Endodermal cell (in vitro differentiated cells): Measurements from ENCODE around the gene PRR3. TPM values are rescaled to one million over a fixed set of nuclear protein-coding genes. Genes with fewer than 3 reads are reported as not detected.
A peak's percentile ranks its signal among the peaks of the same experiment; 100 is the strongest.

ENCODE experiments used
- DNase-seq: peaks from one replicate; pipeline ENCODE4 v3.0.0-alpha.2; 2017
- H3K27ac ChIP-seq: 2 replicates; pipeline ENCODE4 v1.5.1; 2013; ENCODE audit warnings: mild to moderate bottlenecking, low read depth, low read length, moderate library complexity
- H3K27me3 ChIP-seq: 2 replicates; pipeline ENCODE4 v1.6.1; 2013; ENCODE audit warnings: mild to moderate bottlenecking, low read length, moderate library complexity; ENCODE audit not compliant: insufficient read depth, control insufficient read depth, poor library complexity, severe bottlenecking
- H3K36me3 ChIP-seq: 2 replicates; pipeline ENCODE4 v1.7.0; 2013; ENCODE audit warnings: mild to moderate bottlenecking, low read length, moderate library complexity; ENCODE audit not compliant: control insufficient read depth, insufficient read depth
- H3K4me1 ChIP-seq: one replicate; pipeline ENCODE4 v1.7.0; 2013; ENCODE audit warnings: low read length; ENCODE audit not compliant: control insufficient read depth, insufficient read depth
- H3K4me3 ChIP-seq: 2 replicates; pipeline ENCODE4 v1.5.1; 2013; ENCODE audit warnings: mild to moderate bottlenecking, low read length, moderate library complexity
- H3K9ac ChIP-seq: 2 replicates; pipeline ENCODE4 v1.6.1; 2013; ENCODE audit warnings: mild to moderate bottlenecking, low read length, moderate library complexity; ENCODE audit not compliant: poor library complexity, severe bottlenecking; ENCODE audit errors: extremely low read depth
- H3K9me3 ChIP-seq: 2 replicates; pipeline ENCODE4 v1.6.1; 2013; ENCODE audit warnings: mild to moderate bottlenecking, low read length, moderate library complexity; ENCODE audit not compliant: control insufficient read depth
- H3K27ac Mint-ChIP-seq: 2 replicates; pipeline ENCODE4 v1.8.0; 2020; ENCODE audit warnings: mixed read lengths
- H3K27me3 Mint-ChIP-seq: 2 replicates; pipeline ENCODE4 v1.8.0; 2021; ENCODE audit warnings: mild to moderate bottlenecking, mixed read lengths; ENCODE audit not compliant: insufficient read depth
- H3K36me3 Mint-ChIP-seq: 2 replicates; pipeline ENCODE4 v1.8.0; 2020; ENCODE audit warnings: low read depth, mixed read lengths
- H3K4me1 Mint-ChIP-seq: 2 replicates; pipeline ENCODE4 v1.8.0; 2020; ENCODE audit warnings: mixed read lengths
- H3K4me3 Mint-ChIP-seq: 2 replicates; pipeline ENCODE4 v1.8.0; 2020; ENCODE audit warnings: mild to moderate bottlenecking, moderate library complexity, mixed read lengths
- H3K9me3 Mint-ChIP-seq: 2 replicates; pipeline ENCODE4 v1.8.0; 2020; ENCODE audit warnings: mild to moderate bottlenecking, mixed read lengths
- CTCF ChIP-seq: fragments of 200-600 bp; sonication (generic); conservative IDR thresholded peaks from 2 replicates; pipeline ENCODE4 v1.5.0; 2021; ENCODE audit warnings: antibody characterized with exemption, mild to moderate bottlenecking
- WGBS, 2 experiments: methylation state at CpG; one replicate each; pipeline versions ENCODE4 v1.1.5 to v1.1.7; 2013; ENCODE audit warnings: missing lambda C conversion rate in 2 of 2, mixed read lengths in 1 of 2; ENCODE audit not compliant: insufficient coverage in 1 of 2, insufficient read length in 1 of 2; 5-methylcytosine and 5-hydroxymethylcytosine counted together
- total RNA-seq, 2 donors: library from RNA; stranded (reverse); fragmentation: NEBNext Ultra II Directional in 1 of 2; extraction: Animal tissue kit (Norgen Biotek cat#: 25700) in 1 of 2; gene quantifications; 2 replicates in 1 of 2; 3 replicates in 1 of 2; pipeline ENCODE4 v1.2.1, GENCODE V29; 2021

The PRR3 gene
- total RNA-seq, 2 donors from 2014 or later, result 10.9 to 12.0 TPM

- no peaks in the 10 kb centered on the region for H3K4me1 ChIP-seq
- Mint-ChIP-seq H3K27me3 (no peaks in the 10 kb centered on the region), H3K4me3 (no peak overlapping the region), H3K9me3 (no peaks in the 10 kb centered on the region), H3K4me1 (peaks cover 4% of the 10 kb centered on the region), H3K27ac (peak overlapping the region; percentile 80), H3K36me3 (peaks cover 64% of the 10 kb centered on the region)
- H3K4me3 ChIP-seq, result no peak overlapping the region
- no peak overlapping the region for H3K9ac ChIP-seq
- no peaks in the 10 kb centered on the region for H3K9me3 ChIP-seq
- H3K36me3 ChIP-seq, result peaks cover 62% of the 10 kb centered on the region
- no peaks in the 10 kb centered on the region for H3K27me3 ChIP-seq
- TF ChIP-seq CTCF, result no peak
- 92 to 97% methylated on average over 8 to 12 of the region's 12 CpGs for WGBS, 2 experiments
- no peak overlapping the region for H3K27ac ChIP-seq
- no peak for DNase-seq
These were observed 42.0 kb downstream of the PRR3 start for GRCh38 chr6:30598912-30599624.

GRCh38 chr6:30599625-30600324 is 42.7 kb downstream of the PRR3 start:
- Mint-ChIP-seq H3K4me3 (no peak overlapping the region), H3K36me3 (peaks cover 64% of the 10 kb centered on the region), H3K9me3 (no peaks in the 10 kb centered on the region), H3K27me3 (no peaks in the 10 kb centered on the region), H3K27ac (peak overlapping the region; percentile 80), H3K4me1 (peaks cover 4% of the 10 kb centered on the region)
- 92 to 98% methylated on average over 11 to 13 of the region's 13 CpGs for WGBS, 2 experiments
- H3K27ac ChIP-seq, result no peak overlapping the region
- H3K9ac ChIP-seq, result no peak overlapping the region
- H3K9me3 ChIP-seq, result no peaks in the 10 kb centered on the region
- TF ChIP-seq CTCF, result no peak
- no peak overlapping the region for H3K4me3 ChIP-seq
- DNase-seq, result no peak
- H3K27me3 ChIP-seq, result no peaks in the 10 kb centered on the region
- H3K36me3 ChIP-seq, result peaks cover 62% of the 10 kb centered on the region
- no peaks in the 10 kb centered on the region for H3K4me1 ChIP-seq

GRCh38 chr6:30600451-30600961 is 43.4 kb downstream of the PRR3 start:
- H3K4me1 Mint-ChIP-seq, result peaks cover 4% of the 10 kb centered on the region
- Histone ChIP-seq H3K4me3 (no peak overlapping the region), H3K27me3 (no peaks in the 10 kb centered on the region), H3K4me1 (no peaks in the 10 kb centered on the region), H3K36me3 (peaks cover 64% of the 10 kb centered on the region), H3K9me3 (no peaks in the 10 kb centered on the region), H3K9ac (no peak overlapping the region), H3K27ac (no peak overlapping the region)
- TF ChIP-seq CTCF, result no peak
- H3K27ac Mint-ChIP-seq, result peak overlapping the region; percentile 48
- H3K36me3 Mint-ChIP-seq, result peaks cover 67% of the 10 kb centered on the region
- no peaks in the 10 kb centered on the region for H3K27me3 Mint-ChIP-seq
- no peaks in the 10 kb centered on the region for H3K9me3 Mint-ChIP-seq
- H3K4me3 Mint-ChIP-seq, result no peak overlapping the region
- no peak for DNase-seq
- 94 to 96% methylated on average over 9 to 10 of the region's 10 CpGs for WGBS, 2 experiments
